ENCODE results near the gene TRAPPC3. TPM values are rescaled to one million over a fixed set of nuclear protein-coding genes. Genes with fewer than 3 reads are reported as not detected.

Gene TRAPPC3
- total RNA-seq, 2 donors from 2014 or later: 45.7 to 71.5 TPM

GRCh38 chr1:36153476-36153875 is 4.2 kb upstream of the TRAPPC3 start:
- WGBS, 2 donors: 87 to 89% methylated on average over 3 to 6 of the region's 6 CpGs
- no peak for ATAC-seq
- H3K27ac ChIP-seq: no peak overlapping the region
- H3K36me3 ChIP-seq (replicated peaks in 1 of 2; ENCODE audit: insufficient read depth in 1 of 2, low read depth in 2 of 2): no peaks in the 10 kb centered on the region
- no peak for DNase-seq
- peaks cover 51% of the 10 kb centered on the region for H3K4me1 ChIP-seq
- no peaks in the 10 kb centered on the region for H3K9me3 ChIP-seq
- no peaks in the 10 kb centered on the region for H3K27me3 ChIP-seq
- TF ChIP-seq CTCF (IDR thresholded peaks at IDR 0.05): no peak
- TF ChIP-seq POLR2A (IDR thresholded peaks at IDR 0.05): no peak
- intact Hi-C loops (cut with DNase I): loop anchor here (5.0 kb wide), 1 partner anchor 34 kb away; no protein-coding TSS in a partner anchor
- H3K4me3 ChIP-seq: no peak overlapping the region

GRCh38 chr1:36151845-36152203 is 2.5 kb upstream of the TRAPPC3 start:
- H3K27ac ChIP-seq: peak overlapping the region; percentile 40 to 96 (median 92)
- peaks cover 47% of the 10 kb centered on the region for H3K4me1 ChIP-seq
- no peak for TF ChIP-seq CTCF (IDR thresholded peaks at IDR 0.05)
- no peak for TF ChIP-seq POLR2A (IDR thresholded peaks at IDR 0.05)
- H3K36me3 ChIP-seq (replicated peaks in 1 of 2; ENCODE audit: insufficient read depth in 1 of 2, low read depth in 2 of 2): no peaks in the 10 kb centered on the region
- no peak overlapping the region for H3K4me3 ChIP-seq
- intact Hi-C loops (cut with DNase I): loop anchor here (5.0 kb wide), 1 partner anchor 35 kb away; no protein-coding TSS in a partner anchor
- WGBS, 2 donors: 47 to 51% methylated on average over 2 to 3 of the region's 3 CpGs
- no peaks in the 10 kb centered on the region for H3K27me3 ChIP-seq
- no peaks in the 10 kb centered on the region for H3K9me3 ChIP-seq
- DNase-seq: no peak
- no peak for ATAC-seq

GRCh38 chr1:36151134-36151844 is 2.0 kb upstream of the TRAPPC3 start:
- ATAC-seq (no peak), DNase-seq (no peak)
- H3K4me1 ChIP-seq: peaks cover 47% of the 10 kb centered on the region
- H3K4me3 ChIP-seq: no peak overlapping the region
- intact Hi-C loops (cut with DNase I): loop anchor here (5.0 kb wide), 1 partner anchor 36 kb away; no protein-coding TSS in a partner anchor
- H3K36me3 ChIP-seq (replicated peaks in 1 of 2; ENCODE audit: insufficient read depth in 1 of 2, low read depth in 2 of 2): no peaks in the 10 kb centered on the region
- peak overlapping the region; percentile 90 to 96 (median 94) for H3K27ac ChIP-seq
- TF ChIP-seq POLR2A (IDR thresholded peaks at IDR 0.05) (no peak), CTCF (IDR thresholded peaks at IDR 0.05) (no peak)
- H3K27me3 ChIP-seq: no peaks in the 10 kb centered on the region
- 0 to 8% methylated on average over 1 of the region's 1 CpG for WGBS, 2 donors
- H3K9me3 ChIP-seq: no peaks in the 10 kb centered on the region

- Histone ChIP-seq H3K9me3 (no peaks in the 10 kb centered on the region), H3K4me3 (no peak overlapping the region), H3K27me3 (no peaks in the 10 kb centered on the region), H3K36me3 (replicated peaks in 1 of 2; ENCODE audit: insufficient read depth in 1 of 2, low read depth in 2 of 2) (no peaks in the 10 kb centered on the region), H3K27ac (peak overlapping the region; percentile 90 to 96 (median 94)), H3K4me1 (peaks cover 47% of the 10 kb centered on the region)
- intact Hi-C loops (cut with DNase I): loop anchor here (5.0 kb wide), 1 partner anchor 37 kb away; no protein-coding TSS in a partner anchor
- ATAC-seq: peak; percentile 74
- 0 to 11% methylated on average over 3 to 12 of the region's 12 CpGs for WGBS, 2 donors
- TF ChIP-seq POLR2A (IDR thresholded peaks at IDR 0.05) (peak; percentile 30 to 82 (median 75)), CTCF (IDR thresholded peaks at IDR 0.05) (no peak)
- peak; percentile 93 to 97 (median 96) for DNase-seq
Observed at GRCh38 chr1:36150296-36151133, 1.2 kb upstream of the TRAPPC3 start.

All from body of pancreas (tissue), 4 donors.